GM18526 (cell line): ENCODE measurements around the gene ANGPTL4.
A peak's percentile ranks its signal among the peaks of the same experiment; 100 is the strongest.

Experiments
- POLR2A ChIP-seq: IDR thresholded peaks from 3 replicates; pipeline ENCODE4 v1.6.1; 2011; ENCODE audit not compliant: insufficient read length; ENCODE audit errors: extremely low read depth

Gene ANGPTL4

GRCh38 chr19:8387688-8388611 lies 24.0 kb downstream of the ANGPTL4 start:
- no peak for TF ChIP-seq POLR2A

- TF ChIP-seq POLR2A, result no peak
Measured at GRCh38 chr19:8388612-8388958, 24.6 kb downstream of the ANGPTL4 start.

- TF ChIP-seq POLR2A, result peak; percentile 57
Measured at GRCh38 chr19:8389891-8390616, 26.1 kb downstream of the ANGPTL4 start, which contains the start of gene RAB11B. Gene RAB11B (plus strand): TSS chr19:8390360. CDS start chr19:8390417, 57 bp downstream.

- no peak for TF ChIP-seq POLR2A
Measured at GRCh38 chr19:8390617-8390981, 26.6 kb downstream of the ANGPTL4 start.

GRCh38 chr19:8391198-8392016 lies 27.5 kb downstream of the ANGPTL4 start:
- TF ChIP-seq POLR2A, result no peak

- TF ChIP-seq POLR2A, result no peak
Measured at GRCh38 chr19:8392017-8392591, 28.1 kb downstream of the ANGPTL4 start.

- TF ChIP-seq POLR2A, result no peak
Measured at GRCh38 chr19:8393192-8393870, 29.4 kb downstream of the ANGPTL4 start.

- no peak for TF ChIP-seq POLR2A
Measured at GRCh38 chr19:8393871-8394250, 29.9 kb downstream of the ANGPTL4 start.

- TF ChIP-seq POLR2A, result no peak
Measured at GRCh38 chr19:8395621-8396082, 31.7 kb downstream of the ANGPTL4 start.

- TF ChIP-seq POLR2A, result no peak
Measured at GRCh38 chr19:8396185-8396562, 32.2 kb downstream of the ANGPTL4 start.

- TF ChIP-seq POLR2A, result no peak
Measured at GRCh38 chr19:8396563-8397203, 32.7 kb downstream of the ANGPTL4 start.

GRCh38 chr19:8397271-8397670 lies 33.3 kb downstream of the ANGPTL4 start:
- no peak for TF ChIP-seq POLR2A

- no peak for TF ChIP-seq POLR2A
Measured at GRCh38 chr19:8397746-8398310, 33.9 kb downstream of the ANGPTL4 start.
